ENCODE data around the gene LRRFIP1. TPM values are rescaled to one million over a fixed set of nuclear protein-coding genes. Genes with fewer than 3 reads are reported as not detected.

The LRRFIP1 gene
- total and polyA plus RNA-seq, 10 of the 15 experiments (the other 5 are each of a cell fraction or from before 2014, with no cell fraction given) = 36.2 to 120 (median 74.3) TPM

GRCh38 chr2:237602409-237602808, 25.0 kb upstream of the LRRFIP1 start:
- Histone ChIP-seq H3K27me3 (replicated peaks in 1 of 2; ENCODE audit: control insufficient read depth in 2 of 2, insufficient read depth in 2 of 2, low read length in 1 of 2) (no peaks in the 10 kb centered on the region), H4K20me1 (ENCODE audit: control insufficient read depth, insufficient read depth) (no peaks in the 10 kb centered on the region), H3K9ac (ENCODE audit: control insufficient read depth, insufficient read depth, low read length) (no peak overlapping the region), H3K9me3 (replicated peaks; ENCODE audit: control insufficient read depth, insufficient read depth, low read length) (no peaks in the 10 kb centered on the region), H3K4me3 (no peak overlapping the region), H2AFZ (ENCODE audit: control insufficient read depth, low read depth, low read length) (no peak overlapping the region), H3K4me2 (ENCODE audit: control insufficient read depth, insufficient read depth) (no peak overlapping the region), H3K36me3 (ENCODE audit: control insufficient read depth in 2 of 2, insufficient read depth in 2 of 2, low read length in 1 of 2) (no peaks in the 10 kb centered on the region), H3K27ac (ENCODE audit: control insufficient read depth, insufficient read depth) (no peak overlapping the region), H3K79me2 (ENCODE audit: control insufficient read depth, insufficient read depth, low read length) (no peaks in the 10 kb centered on the region), H3K4me1 (ENCODE audit: control insufficient read depth, insufficient read depth, low read length) (peaks cover 8% of the 10 kb centered on the region)
- no TSS peak for BruUV-seq (replicated peaks)
- no peak for ATAC-seq
- no peak for FAIRE-seq
- in situ Hi-C loops (cut with MboI) = no loop called here
- ChIA-PET CTCF (interaction anchor here (1.3 to 2.8 kb wide), 3 partner anchors 30 to 143 kb away, joined by 5 to 11 read pairs (median 6); no protein-coding TSS in a partner anchor), POLR2A (interaction anchor here (0.8 kb wide), 1 partner anchor 15 kb away, joined by 5 read pairs; no protein-coding TSS in a partner anchor), RAD21 (ENCODE audit: unreplicated experiment) (interaction anchor here (1.0 to 2.3 kb wide), 3 partner anchors 11 to 142 kb away, joined by 3 to 7 read pairs (median 5); no protein-coding TSS in a partner anchor), SMC1A (ENCODE audit: uncharacterized antibody, unreplicated experiment) (interaction anchor here (0.9 to 2.1 kb wide), 4 partner anchors 14 to 94 kb away, joined by 3 to 7 read pairs (median 4); no protein-coding TSS in a partner anchor)
- intact Hi-C loops (cut with micrococcal nuclease; ENCODE audit: unreplicated experiment) = no loop called here
- no peak for DNase-seq (ENCODE audit: low read depth, low spot score)
- 85% methylated on average over 7 of the region's 7 CpGs for WGBS (ENCODE audit: insufficient coverage, insufficient replicate concordance, low lambda C conversion rate, missing lambda C conversion rate)
- TF ChIP-seq STAT1 (conservative IDR thresholded peaks at IDR 0.05) (no peak), NR2F1 (conservative IDR thresholded peaks at IDR 0.05) (no peak), ETV6 (conservative IDR thresholded peaks at IDR 0.05 in 1 of 2, IDR thresholded peaks at IDR 0.05 in 1 of 2; ENCODE audit: borderline replicate concordance in 1 of 2, low read depth in 1 of 2) (no peak), ZNF217 (IDR thresholded peaks at IDR 0.05) (no peak), HDAC2 (IDR thresholded peaks at IDR 0.05) (no peak), CHD4 (IDR thresholded peaks at IDR 0.05) (no peak), GATAD2B (conservative IDR thresholded peaks at IDR 0.05; ENCODE audit: low read depth) (no peak), CBFB (IDR thresholded peaks at IDR 0.05; ENCODE audit: low read depth) (no peak), SUPT20H (IDR thresholded peaks at IDR 0.05; ENCODE audit: borderline replicate concordance, control insufficient read depth, low read depth, low read length) (no peak), MXI1 (IDR thresholded peaks at IDR 0.05; ENCODE audit: low read depth, low read length) (no peak), ZSCAN29 (IDR thresholded peaks at IDR 0.05) (no peak), E2F4 (IDR thresholded peaks at IDR 0.05; ENCODE audit: low read depth, low read length) (no peak), KLF5 (IDR thresholded peaks at IDR 0.05; ENCODE audit: partially characterized antibody) (no peak), RAD21 (IDR thresholded peaks at IDR 0.05; ENCODE audit: insufficient read depth, low read depth, low read length) (no peak)
- TF ChIP-seq, protein P1, sequence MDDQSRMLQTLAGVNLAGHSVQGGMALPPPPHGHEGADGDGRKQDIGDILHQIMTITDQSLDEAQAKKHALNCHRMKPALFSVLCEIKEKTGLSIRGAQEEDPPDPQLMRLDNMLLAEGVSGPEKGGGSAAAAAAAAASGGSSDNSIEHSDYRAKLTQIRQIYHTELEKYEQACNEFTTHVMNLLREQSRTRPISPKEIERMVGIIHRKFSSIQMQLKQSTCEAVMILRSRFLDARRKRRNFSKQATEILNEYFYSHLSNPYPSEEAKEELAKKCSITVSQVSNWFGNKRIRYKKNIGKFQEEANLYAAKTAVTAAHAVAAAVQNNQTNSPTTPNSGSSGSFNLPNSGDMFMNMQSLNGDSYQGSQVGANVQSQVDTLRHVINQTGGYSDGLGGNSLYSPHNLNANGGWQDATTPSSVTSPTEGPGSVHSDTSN (IDR thresholded peaks at IDR 0.05; ENCODE audit: insufficient replicate concordance, low read depth, low read length) = no peak
- TF ChIP-seq, protein P2, sequence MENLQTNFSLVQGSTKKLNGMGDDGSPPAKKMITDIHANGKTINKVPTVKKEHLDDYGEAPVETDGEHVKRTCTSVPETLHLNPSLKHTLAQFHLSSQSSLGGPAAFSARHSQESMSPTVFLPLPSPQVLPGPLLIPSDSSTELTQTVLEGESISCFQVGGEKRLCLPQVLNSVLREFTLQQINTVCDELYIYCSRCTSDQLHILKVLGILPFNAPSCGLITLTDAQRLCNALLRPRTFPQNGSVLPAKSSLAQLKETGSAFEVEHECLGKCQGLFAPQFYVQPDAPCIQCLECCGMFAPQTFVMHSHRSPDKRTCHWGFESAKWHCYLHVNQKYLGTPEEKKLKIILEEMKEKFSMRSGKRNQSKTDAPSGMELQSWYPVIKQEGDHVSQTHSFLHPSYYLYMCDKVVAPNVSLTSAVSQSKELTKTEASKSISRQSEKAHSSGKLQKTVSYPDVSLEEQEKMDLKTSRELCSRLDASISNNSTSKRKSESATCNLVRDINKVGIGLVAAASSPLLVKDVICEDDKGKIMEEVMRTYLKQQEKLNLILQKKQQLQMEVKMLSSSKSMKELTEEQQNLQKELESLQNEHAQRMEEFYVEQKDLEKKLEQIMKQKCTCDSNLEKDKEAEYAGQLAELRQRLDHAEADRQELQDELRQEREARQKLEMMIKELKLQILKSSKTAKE (IDR thresholded peaks at IDR 0.05; ENCODE audit: low read depth, poor library complexity, severe bottlenecking) = no peak
- TF ChIP-seq, protein P3, sequence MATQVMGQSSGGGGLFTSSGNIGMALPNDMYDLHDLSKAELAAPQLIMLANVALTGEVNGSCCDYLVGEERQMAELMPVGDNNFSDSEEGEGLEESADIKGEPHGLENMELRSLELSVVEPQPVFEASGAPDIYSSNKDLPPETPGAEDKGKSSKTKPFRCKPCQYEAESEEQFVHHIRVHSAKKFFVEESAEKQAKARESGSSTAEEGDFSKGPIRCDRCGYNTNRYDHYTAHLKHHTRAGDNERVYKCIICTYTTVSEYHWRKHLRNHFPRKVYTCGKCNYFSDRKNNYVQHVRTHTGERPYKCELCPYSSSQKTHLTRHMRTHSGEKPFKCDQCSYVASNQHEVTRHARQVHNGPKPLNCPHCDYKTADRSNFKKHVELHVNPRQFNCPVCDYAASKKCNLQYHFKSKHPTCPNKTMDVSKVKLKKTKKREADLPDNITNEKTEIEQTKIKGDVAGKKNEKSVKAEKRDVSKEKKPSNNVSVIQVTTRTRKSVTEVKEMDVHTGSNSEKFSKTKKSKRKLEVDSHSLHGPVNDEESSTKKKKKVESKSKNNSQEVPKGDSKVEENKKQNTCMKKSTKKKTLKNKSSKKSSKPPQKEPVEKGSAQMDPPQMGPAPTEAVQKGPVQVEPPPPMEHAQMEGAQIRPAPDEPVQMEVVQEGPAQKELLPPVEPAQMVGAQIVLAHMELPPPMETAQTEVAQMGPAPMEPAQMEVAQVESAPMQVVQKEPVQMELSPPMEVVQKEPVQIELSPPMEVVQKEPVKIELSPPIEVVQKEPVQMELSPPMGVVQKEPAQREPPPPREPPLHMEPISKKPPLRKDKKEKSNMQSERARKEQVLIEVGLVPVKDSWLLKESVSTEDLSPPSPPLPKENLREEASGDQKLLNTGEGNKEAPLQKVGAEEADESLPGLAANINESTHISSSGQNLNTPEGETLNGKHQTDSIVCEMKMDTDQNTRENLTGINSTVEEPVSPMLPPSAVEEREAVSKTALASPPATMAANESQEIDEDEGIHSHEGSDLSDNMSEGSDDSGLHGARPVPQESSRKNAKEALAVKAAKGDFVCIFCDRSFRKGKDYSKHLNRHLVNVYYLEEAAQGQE (IDR thresholded peaks at IDR 0.05; ENCODE audit: low read depth, low read length) = no peak

All from GM12878 (cell line).